Activated naive CD4-positive, alpha-beta T cell treated with Interleukin-2 at 50 U/mL for 16 hours (primary cell): ENCODE data around the gene COL4A2.
"Not testable (repeated sequence)": the region's sequence is repeated elsewhere in the genome, so short reads cannot be mapped to it uniquely, and the experiment has no call there.

ENCODE experiments used
- DNase-seq: peaks from one replicate; pipeline ENCODE4 v3.0.0-alpha.2; 2020

Gene COL4A2

GRCh38 chr13:110524541-110525257 is 217.6 kb downstream of the COL4A2 start:
- DNase-seq = no peak

- DNase-seq = no peak
Observed at GRCh38 chr13:110525328-110526319, 218.5 kb downstream of the COL4A2 start.

DNA sequence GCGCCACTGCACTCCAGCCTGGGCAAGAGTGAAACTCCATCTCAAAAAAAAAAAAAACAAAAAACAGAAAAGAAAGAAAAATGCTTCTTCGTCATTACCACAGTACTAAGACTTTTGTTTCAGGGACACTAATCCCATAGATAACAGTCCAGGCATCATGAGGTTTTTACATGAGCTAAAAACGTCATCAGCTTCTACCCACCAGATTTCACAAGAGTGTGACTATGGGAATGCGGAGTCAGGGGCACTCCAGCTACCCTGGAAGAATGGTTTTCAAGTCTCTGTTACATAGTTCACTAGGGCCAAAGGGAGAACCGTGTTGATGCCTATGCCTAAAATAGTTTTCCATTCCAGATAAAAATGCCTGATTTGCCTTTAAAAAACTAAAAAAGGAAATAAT is 221.3 kb downstream of the COL4A2 start:
- DNase-seq = no peak

GRCh38 chr13:110528911-110529310 is 221.8 kb downstream of the COL4A2 start:
- DNase-seq = no peak

GRCh38 chr13:110529522-110530311 is 222.6 kb downstream of the COL4A2 start:
- no peak for DNase-seq

DNA sequence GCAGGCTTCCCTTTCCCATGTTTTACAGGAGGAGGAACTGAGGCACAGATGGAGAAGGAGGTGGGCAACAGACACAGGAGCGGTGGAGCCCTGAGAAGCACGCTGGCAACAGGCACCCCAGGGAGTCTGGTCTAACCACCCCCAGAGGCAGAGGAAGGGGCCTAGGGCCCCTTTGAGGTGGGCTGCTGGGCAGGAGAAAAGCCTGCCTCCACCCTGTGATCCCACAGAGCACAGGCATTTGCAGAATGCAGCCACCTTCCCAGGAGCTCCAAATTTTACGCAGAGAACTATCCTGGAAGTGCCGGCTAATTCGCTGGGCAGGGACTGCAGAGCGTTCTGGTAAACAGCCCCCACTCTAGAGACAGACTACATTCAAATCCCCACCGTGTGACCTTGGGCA is 224.0 kb downstream of the COL4A2 start:
- DNase-seq = no peak

- DNase-seq = no peak
Observed at GRCh38 chr13:110531671-110532083, 224.6 kb downstream of the COL4A2 start.

- not testable (repeated sequence) for DNase-seq
Observed at GRCh38 chr13:110532258-110532657, 225.2 kb downstream of the COL4A2 start.

DNA sequence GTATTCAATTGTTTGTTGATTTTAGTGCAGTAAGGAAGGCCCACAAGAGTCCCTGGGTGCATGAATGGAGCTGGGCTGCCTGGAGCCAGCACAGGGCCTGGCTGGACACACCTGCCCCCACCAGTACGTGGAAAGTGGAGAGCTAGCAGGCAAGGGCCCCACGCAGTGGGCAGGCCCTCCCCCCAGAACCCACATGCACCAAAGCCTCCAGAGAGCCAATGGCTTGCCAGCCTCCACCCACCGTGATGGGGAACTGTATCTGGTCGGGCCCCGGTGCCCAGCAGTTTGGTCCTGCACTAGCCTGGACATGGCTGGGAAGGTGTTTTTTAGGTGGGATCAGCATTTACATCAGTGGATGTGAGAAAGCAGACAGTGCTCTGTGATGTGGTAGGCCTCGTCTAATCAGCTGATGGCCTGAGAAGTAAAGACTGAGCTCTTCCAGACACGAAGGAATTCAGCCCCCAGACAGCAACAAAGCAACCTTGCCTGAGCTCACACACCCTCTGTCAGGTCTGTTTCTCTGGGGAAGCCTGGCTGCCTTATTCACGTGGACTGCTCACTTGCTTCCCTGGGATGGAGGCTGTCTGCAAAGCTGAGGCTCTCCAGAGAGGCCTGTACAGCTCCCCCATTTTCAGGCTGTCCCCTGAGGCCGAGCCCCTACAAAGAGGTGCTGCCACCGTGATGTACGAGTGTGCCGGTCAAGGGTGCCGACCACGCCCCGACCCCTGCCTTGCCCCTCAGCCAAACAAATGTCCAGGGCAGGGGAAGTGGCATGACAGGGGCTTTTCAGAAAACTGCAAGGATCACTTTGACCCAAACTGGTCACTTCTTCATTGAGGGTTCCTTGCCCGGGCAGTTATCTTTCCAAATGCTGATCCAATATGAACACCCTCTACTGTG is 226.9 kb downstream of the COL4A2 start:
- no peak for DNase-seq

- no peak for DNase-seq
Observed at GRCh38 chr13:110535526-110535925, 228.4 kb downstream of the COL4A2 start.

- DNase-seq = no peak
Observed at GRCh38 chr13:110536006-110536693, 229.1 kb downstream of the COL4A2 start.

- DNase-seq = no peak
Observed at GRCh38 chr13:110538632-110539031, 231.5 kb downstream of the COL4A2 start.

GRCh38 chr13:110539894-110540293 is 232.8 kb downstream of the COL4A2 start:
- no peak for DNase-seq

DNA sequence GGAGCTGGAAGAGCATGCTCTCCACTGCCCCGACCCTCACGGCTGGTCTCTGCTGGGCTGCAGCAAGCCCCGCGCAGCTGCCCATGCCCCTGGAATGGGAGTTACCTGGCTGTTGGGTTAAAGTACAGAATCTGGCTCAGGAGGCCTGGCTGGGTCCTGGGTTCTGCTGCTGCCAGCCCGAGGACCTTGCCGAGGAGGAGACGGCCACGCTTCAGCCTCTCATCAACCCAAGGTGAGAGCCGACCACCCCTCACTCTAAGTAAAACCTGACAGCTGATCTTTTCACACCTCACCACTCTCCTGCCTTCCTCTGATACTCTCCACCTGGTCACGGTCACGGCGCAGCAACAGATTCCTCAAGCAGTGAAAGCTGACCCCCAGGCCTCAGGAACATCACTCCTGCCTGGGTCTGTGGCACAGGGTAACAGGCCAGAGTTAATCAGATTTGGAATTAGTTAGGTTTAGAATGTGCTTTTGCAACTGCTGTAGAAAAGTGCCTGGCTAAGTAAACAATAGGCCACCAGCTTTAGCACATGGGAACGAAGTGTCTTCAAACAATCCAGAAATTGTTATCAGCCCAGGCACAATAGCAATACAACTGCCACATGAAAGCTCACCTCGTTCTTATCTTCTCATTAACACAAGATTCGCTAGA is 233.9 kb downstream of the COL4A2 start:
- DNase-seq = no peak

- no peak for DNase-seq
Observed at GRCh38 chr13:110541526-110541920, 234.4 kb downstream of the COL4A2 start.

DNA sequence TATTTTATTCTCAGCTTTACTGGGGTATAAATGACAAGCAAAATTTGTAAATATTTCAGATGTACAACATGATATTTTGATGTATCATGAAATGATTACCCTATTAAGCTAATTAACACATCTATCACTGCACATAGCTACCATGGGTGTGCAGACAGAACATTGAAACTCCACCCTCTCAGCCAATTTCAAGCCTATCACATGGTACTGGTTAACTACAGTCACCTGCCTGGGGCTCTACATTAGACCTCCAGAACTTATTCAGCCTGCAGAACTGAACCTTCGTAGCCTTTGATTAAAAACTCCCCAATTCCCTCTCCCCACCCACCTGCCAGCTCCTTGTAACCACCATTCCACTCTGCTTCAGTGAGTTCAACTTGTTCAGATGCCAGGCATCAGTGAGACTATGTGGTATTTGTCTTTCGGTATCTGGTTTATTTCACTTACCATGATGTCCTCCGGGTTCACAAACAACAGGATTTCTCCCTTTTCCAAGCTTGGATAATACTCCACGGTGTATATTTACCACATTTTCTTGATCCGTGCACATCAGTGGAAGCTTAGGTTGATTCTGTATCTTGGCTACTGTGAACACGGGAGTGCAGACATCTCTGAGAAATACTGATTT is 235.2 kb downstream of the COL4A2 start:
- no peak for DNase-seq

DNA sequence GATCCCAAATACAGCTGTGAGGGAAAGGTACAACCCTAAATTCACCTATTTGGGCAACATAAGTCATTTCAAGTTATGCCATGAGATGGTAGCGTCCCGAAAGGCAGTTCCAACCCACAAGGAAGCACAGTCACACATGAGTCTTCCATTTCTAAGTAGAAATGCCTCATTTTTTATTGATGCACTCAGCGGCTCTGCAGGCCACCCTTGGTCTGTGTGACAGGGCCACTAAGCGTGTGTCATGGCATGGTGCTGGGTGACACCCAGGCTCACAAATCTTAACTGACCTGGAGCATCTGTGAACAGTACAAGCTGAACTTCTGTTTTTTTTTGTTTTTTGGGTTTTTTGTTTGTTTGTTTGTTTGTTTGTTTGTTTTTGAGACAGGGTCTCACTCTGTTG is 239.3 kb downstream of the COL4A2 start:
- no peak for DNase-seq

DNA sequence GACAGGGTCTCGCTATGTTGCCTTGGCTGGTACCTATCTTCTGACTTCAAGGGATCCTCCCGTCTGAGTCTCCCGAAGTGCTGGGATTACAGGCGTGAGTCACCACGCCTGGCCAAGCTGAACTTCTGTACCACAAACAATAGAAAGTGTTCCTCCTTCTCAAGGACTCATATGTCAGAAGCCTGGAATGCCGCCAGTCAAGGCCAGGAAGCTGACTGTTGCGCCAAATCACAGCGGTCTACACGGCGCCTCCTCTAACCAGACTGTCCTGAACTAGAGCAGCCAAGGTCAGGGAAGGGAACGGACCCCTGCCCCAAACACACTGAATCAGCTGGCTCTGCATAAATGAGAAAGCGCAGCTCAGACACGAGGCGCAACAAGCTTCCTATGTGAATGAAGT is 239.8 kb downstream of the COL4A2 start:
- no peak for DNase-seq

- DNase-seq = no peak
Observed at GRCh38 chr13:110548891-110549794, 242.1 kb downstream of the COL4A2 start.
